GM12872 (cell line): ENCODE data around the gene SEMA3B.

Source experiments
- CTCF ChIP-seq: IDR thresholded peaks from 3 replicates; pipeline ENCODE4 v1.5.1; 2011; ENCODE audit warnings: low read depth, mild to moderate bottlenecking, low read length, moderate library complexity; ENCODE audit not compliant: insufficient read depth

Gene SEMA3B

GRCh38 chr3:50289130-50289529 is 20.2 kb downstream of the SEMA3B start:
- TF ChIP-seq CTCF = no peak

DNA sequence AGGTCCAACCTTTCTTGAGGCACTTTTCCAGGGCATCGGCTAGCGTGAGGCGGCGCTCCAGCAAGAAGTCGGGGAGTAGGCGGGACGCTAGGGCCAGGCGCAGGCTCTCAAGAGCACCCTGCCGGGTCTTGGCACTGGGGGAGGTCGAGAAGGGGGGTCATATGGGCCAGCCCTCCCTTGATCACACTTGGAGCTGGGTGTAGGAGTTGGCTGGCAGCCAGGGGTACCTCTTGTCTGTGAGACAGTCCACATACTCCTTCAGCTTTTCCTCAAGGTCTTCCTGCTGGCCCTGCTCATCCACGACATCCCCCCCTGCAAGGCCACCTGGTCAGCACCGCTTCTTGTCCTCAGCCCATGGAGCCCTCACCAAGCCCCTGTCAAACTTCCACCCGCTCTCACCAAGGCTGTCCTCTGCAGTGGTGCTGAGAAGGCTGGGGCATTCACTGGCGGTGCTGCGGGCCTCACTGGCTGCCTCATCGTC is 21.3 kb downstream of the SEMA3B start:
- TF ChIP-seq CTCF = no peak

- TF ChIP-seq CTCF = no peak
Observed at GRCh38 chr3:50292159-50293078, 23.5 kb downstream of the SEMA3B start, which contains the start of gene IFRD2. Gene IFRD2, minus strand, starts transcription at chr3:50292429. Its CDS starts 155 bp downstream, at chr3:50292274.

GRCh38 chr3:50293079-50293801 is 24.3 kb downstream of the SEMA3B start:
- no peak for TF ChIP-seq CTCF

GRCh38 chr3:50294089-50294488 is 25.1 kb downstream of the SEMA3B start:
- TF ChIP-seq CTCF = no peak

DNA sequence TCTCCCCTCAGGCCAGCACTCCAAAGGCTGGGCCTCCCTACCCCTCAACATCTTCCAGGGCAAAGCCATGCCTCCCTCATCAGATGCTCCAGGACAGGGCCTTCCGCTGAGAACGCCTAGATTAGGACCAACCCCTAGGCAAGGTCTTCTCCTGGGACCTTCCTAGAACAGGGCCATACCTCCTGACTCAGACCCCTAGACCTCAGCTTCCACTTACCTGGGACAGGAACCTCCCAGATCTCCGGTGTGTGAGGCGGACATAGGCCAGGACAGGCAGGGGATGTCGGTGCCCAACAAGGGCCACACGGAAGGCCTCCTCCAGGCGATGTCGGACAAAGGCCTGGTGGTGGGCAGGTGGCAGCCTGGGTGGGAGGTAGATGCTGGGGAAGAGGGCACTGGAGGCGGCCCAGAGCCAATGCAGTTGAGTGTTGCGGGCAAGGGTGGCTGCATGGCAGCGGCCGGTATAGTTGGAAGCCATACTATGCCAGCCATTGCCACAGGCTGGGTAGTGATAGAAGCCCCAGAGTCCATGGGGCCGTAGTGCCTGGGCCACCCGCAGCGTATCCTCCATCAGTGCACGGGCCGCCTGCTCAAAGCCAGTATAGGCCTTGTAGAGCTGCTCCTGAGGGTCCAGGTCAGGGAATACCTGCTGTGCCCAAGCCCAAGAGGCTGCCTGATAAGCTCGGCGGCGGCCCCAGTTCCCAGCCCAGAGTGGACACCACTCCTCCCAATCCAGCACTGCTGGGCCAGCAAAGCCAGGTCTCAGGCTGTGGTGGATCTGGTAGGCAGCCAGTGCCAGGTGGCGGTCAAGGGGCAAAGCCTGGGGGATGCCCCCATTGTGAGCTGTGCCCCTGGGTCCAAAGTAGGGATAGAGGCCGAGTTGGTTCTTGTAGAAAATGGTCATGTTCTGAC is 25.8 kb downstream of the SEMA3B start:
- TF ChIP-seq CTCF = no peak
